HCT116 (cell line): ENCODE results near the gene HSFX4. TPM values are rescaled to one million over a fixed set of nuclear protein-coding genes. Genes with fewer than 3 reads are reported as not detected.

Source experiments
- ATAC-seq: fragments of 200-7000 bp; cut with Tn5 transposase; 2 replicates; pipeline ENCODE4 v1.9.1; 2020; ENCODE audit warnings: mild to moderate bottlenecking, moderate library complexity
- BruUV-seq: library from RNA; stranded (reverse); fragments of 400-500 nt; replicated peaks from 2 replicates; lab custom pipeline; 2021; lab: Mats Ljungman, UMichigan
- CTCF ChIA-PET: fragments of 300-600 bp; sonication (Branson Sonifier 250); formaldehyde crosslinking; loops from one replicate; lab custom pipeline; 2021; ENCODE audit warnings: antibody characterized with exemption; lab: Charles Lee
- POLR2A ChIA-PET: fragments of 300-600, 350-600 bp; sonication (Branson Sonifier 250); formaldehyde crosslinking; loops from one replicate; lab custom pipeline; 2021; ENCODE audit warnings: antibody characterized with exemption; lab: Charles Lee
- RAD21 ChIA-PET, 2 experiments: fragments of 300-600 bp; sonication (Branson Sonifier 250); formaldehyde crosslinking; loops; one replicate each; lab custom pipeline; 2023; ENCODE audit warnings: low total read pairs in 2 of 2; ENCODE audit not compliant: uncharacterized antibody in 2 of 2, unreplicated experiment in 2 of 2, low non-redundant PET in 1 of 2; lab: Charles Lee
- DNase-seq: peaks from one replicate; pipeline ENCODE4 v3.0.0-alpha.2; 2010; ENCODE audit warnings: low read depth, low spot score
- H2AFZ ChIP-seq: fragments of 200-600 bp; shearing (Covaris generic), sonication (generic); 2 replicates; pipeline ENCODE4 v1.6.1; 2017; ENCODE audit warnings: low read depth, mixed run types, mixed read lengths, antibody characterized with exemption, low read length; ENCODE audit not compliant: poor library complexity, severe bottlenecking
- H3K27ac ChIP-seq: 2 replicates; pipeline ENCODE4 v1.5.1; 2012; ENCODE audit warnings: low read depth, low read length
- H3K27me3 ChIP-seq: fragments of 200-600 bp; sonication (generic); 2 replicates; pipeline ENCODE4 v1.6.1; 2016; ENCODE audit warnings: mixed run types, low read length, mixed read lengths; ENCODE audit not compliant: insufficient read depth
- H3K36me3 ChIP-seq, 2 experiments: fragments of 200-500 bp in 1 of 2; fragments of 200-600 bp in 1 of 2; sonication (Bioruptor generic) in 1 of 2; sonication (generic) in 1 of 2; 2 replicates each; pipeline versions ENCODE4 v1.5.1 to v1.6.1; 2014 to 2016; ENCODE audit warnings: low read length in 2 of 2, inconsistent platforms in 1 of 2, mixed read lengths in 1 of 2, mixed run types in 1 of 2; ENCODE audit not compliant: insufficient read depth in 2 of 2, control insufficient read depth in 1 of 2
- H3K4me1 ChIP-seq, 2 experiments: fragments of 200-600 bp in 1 of 2; sonication (generic) in 1 of 2; 2 replicates each; pipeline versions ENCODE4 v1.5.1 to v1.6.1; 2012 to 2017; ENCODE audit warnings: low read length in 2 of 2, inconsistent platforms in 1 of 2, mild to moderate bottlenecking in 1 of 2, mixed read lengths in 1 of 2, mixed run types in 1 of 2, moderate library complexity in 1 of 2; ENCODE audit not compliant: insufficient read depth in 2 of 2, control insufficient read depth in 1 of 2
- H3K4me2 ChIP-seq: fragments of 200-600 bp; sonication (generic); 2 replicates; pipeline ENCODE4 v1.6.1; 2017; ENCODE audit warnings: mixed run types, low read length, mixed read lengths
- H3K4me3 ChIP-seq, 2 experiments: fragments of 200-600 bp in 1 of 2; sonication (generic) in 1 of 2; replicated peaks in 1 of 2; 2 replicates each; pipeline ENCODE4 v1.5.1; 2011 to 2016; ENCODE audit warnings: low read length in 2 of 2, control low read depth in 1 of 2, low read depth in 1 of 2, mild to moderate bottlenecking in 1 of 2, mixed read lengths in 1 of 2, mixed run types in 1 of 2
- H3K79me2 ChIP-seq: fragments of 200-600 bp; sonication (generic); 2 replicates; pipeline ENCODE4 v1.6.1; 2017; ENCODE audit warnings: mild to moderate bottlenecking, mixed run types, low read length, moderate library complexity, mixed read lengths; ENCODE audit not compliant: insufficient read depth
- H3K9ac ChIP-seq: fragments of 200-600 bp; sonication (generic); 2 replicates; pipeline ENCODE4 v1.6.1; 2016; ENCODE audit warnings: low read length, mixed read lengths
- H3K9me2 ChIP-seq: fragments of 200-600 bp; sonication (generic), shearing (Covaris generic); 2 replicates; pipeline ENCODE4 v1.6.1; 2017; ENCODE audit warnings: mixed run types, mild to moderate bottlenecking, moderate library complexity; ENCODE audit not compliant: insufficient read depth
- H3K9me3 ChIP-seq, 2 experiments: fragments of 200-500 bp in 1 of 2; fragments of 200-600 bp in 1 of 2; sonication (Bioruptor generic) in 1 of 2; sonication (generic) in 1 of 2; 2 replicates each; pipeline ENCODE4 v1.6.1; 2014 to 2017; ENCODE audit warnings: low read length in 2 of 2, mixed read lengths in 2 of 2, inconsistent platforms in 1 of 2, low read depth in 1 of 2, mild to moderate bottlenecking in 1 of 2, mixed run types in 1 of 2, moderate library complexity in 1 of 2; ENCODE audit not compliant: control insufficient read depth in 1 of 2, insufficient read depth in 1 of 2
- H4K20me1 ChIP-seq: fragments of 200-600 bp; sonication (generic), shearing (Covaris generic); 2 replicates; pipeline ENCODE4 v1.6.1; 2017; ENCODE audit warnings: mixed run types, mild to moderate bottlenecking, moderate library complexity; ENCODE audit not compliant: insufficient read depth
- CEBPB ChIP-seq: IDR thresholded peaks from 2 replicates; pipeline ENCODE4 v1.6.1; 2012; ENCODE audit warnings: low read depth
- EZH2 ChIP-seq: fragments of 200-600 bp; sonication (generic); IDR thresholded peaks from 2 replicates; pipeline ENCODE4 v1.6.1; 2017; ENCODE audit warnings: antibody characterized with exemption, mixed run types
- FOSL1 ChIP-seq: IDR thresholded peaks from 2 replicates; pipeline ENCODE4 v1.6.1; 2012; ENCODE audit warnings: low read depth
- JUND ChIP-seq: IDR thresholded peaks from 2 replicates; pipeline ENCODE4 v1.6.1; 2012
- POLR2AphosphoS5 ChIP-seq: IDR thresholded peaks from 2 replicates; pipeline ENCODE4 v1.6.1; 2011; ENCODE audit warnings: mild to moderate bottlenecking, low read depth, low read length, moderate library complexity
- SP1 ChIP-seq: IDR thresholded peaks from 2 replicates; pipeline ENCODE4 v1.6.1; 2012; ENCODE audit warnings: low read depth
- TCF7L2 ChIP-seq: IDR thresholded peaks from 2 replicates; pipeline ENCODE4 v1.7.0; 2011; ENCODE audit warnings: borderline replicate concordance, inconsistent platforms; ENCODE audit not compliant: insufficient read depth, insufficient read length; ENCODE audit errors: extremely low read depth
- intact Hi-C: fragments of 100-400 bp; cut with micrococcal nuclease; formaldehyde crosslinking; loops from 2 replicates; pipeline ENCODE4 v1.10.0; 2022
- total RNA-seq: library from RNA; stranded (reverse); gene quantifications from one replicate; pipeline ENCODE4 v1.2.1, GENCODE V29; 2021; ENCODE audit not compliant: unreplicated experiment
- TF ChIP-seq, protein P1 (sequence below): IDR thresholded peaks from 2 replicates; pipeline ENCODE4 v1.6.1; 2012; ENCODE audit warnings: low read depth
- TF ChIP-seq, protein P2 (sequence below): IDR thresholded peaks from 2 replicates; pipeline ENCODE4 v1.6.1; 2011; ENCODE audit warnings: mild to moderate bottlenecking, low read length, moderate library complexity; ENCODE audit not compliant: insufficient replicate concordance; ENCODE audit errors: extremely low read depth

Gene HSFX4
- total RNA-seq, 1 experiment from 2014 or later: not detected

DNA sequence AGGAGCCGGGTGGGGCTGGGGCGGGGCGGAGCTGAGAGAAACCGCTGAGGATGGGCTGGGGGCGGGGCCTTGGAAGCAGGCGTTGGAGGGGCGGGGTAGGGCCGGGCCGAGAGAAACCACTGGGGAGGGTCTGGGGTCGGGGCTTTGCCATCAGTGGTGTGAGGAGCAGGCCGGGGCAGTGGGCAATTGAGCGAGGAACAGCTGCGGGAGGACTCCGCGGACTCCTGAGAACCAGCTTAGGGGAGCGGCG is 10.2 kb downstream of the HSFX4 start:
- peaks cover 0 to 9% of the 10 kb centered on the region in 2 experiments; a peak in 1 of 4 replicates for H3K4me1 ChIP-seq
- ChIA-PET CTCF (interaction anchor here (0.9 to 1.6 kb wide), 4 partner anchors 10 to 547 kb away, joined by 3 to 4 read pairs (median 4); no protein-coding TSS in a partner anchor), POLR2A (interaction anchor here (1.0 kb wide), 1 partner anchor 9 kb away, joined by 3 read pairs; no protein-coding TSS in a partner anchor), RAD21 (interaction anchor here in 1 of 2 experiments (1.1 kb wide), 1 partner anchor 424 kb away, joined by 3 read pairs; the partner anchor contains the start of gene MAMLD1)
- no TSS peak for BruUV-seq
- intact Hi-C loops: loop anchor here (5.0 kb wide), 1 partner anchor 958 kb away; the partner anchor contains the start of gene CD99L2
- peak overlapping the region; percentile 80 for H3K27ac ChIP-seq
- no peak overlapping the region for H2AFZ ChIP-seq
- no peaks in the 10 kb centered on the region for H3K27me3 ChIP-seq
- no peaks in the 10 kb centered on the region for H4K20me1 ChIP-seq
- H3K79me2 ChIP-seq: peaks cover 10% of the 10 kb centered on the region; the same call in 1 of the 2 replicates
- ATAC-seq (peak; percentile 43; the same call in 1 of the 2 replicates), DNase-seq (no peak)
- no peaks in the 10 kb centered on the region for H3K9me3 ChIP-seq
- peak overlapping the region; percentile 74 for H3K4me2 ChIP-seq
- H3K4me3 ChIP-seq: peak overlapping the region; percentile 44 to 55
- no peaks in the 10 kb centered on the region for H3K9me2 ChIP-seq
- H3K9ac ChIP-seq: peak overlapping the region; percentile 65
- H3K36me3 ChIP-seq: no peaks in the 10 kb centered on the region; a peak in 1 of 4 replicates
- TF ChIP-seq JUND (no peak), POLR2AphosphoS5 (no peak), SP1 (no peak), TCF7L2 (no peak), FOSL1 (no peak), EZH2 (no peak), CEBPB (no peak)
- TF ChIP-seq, protein P1, sequence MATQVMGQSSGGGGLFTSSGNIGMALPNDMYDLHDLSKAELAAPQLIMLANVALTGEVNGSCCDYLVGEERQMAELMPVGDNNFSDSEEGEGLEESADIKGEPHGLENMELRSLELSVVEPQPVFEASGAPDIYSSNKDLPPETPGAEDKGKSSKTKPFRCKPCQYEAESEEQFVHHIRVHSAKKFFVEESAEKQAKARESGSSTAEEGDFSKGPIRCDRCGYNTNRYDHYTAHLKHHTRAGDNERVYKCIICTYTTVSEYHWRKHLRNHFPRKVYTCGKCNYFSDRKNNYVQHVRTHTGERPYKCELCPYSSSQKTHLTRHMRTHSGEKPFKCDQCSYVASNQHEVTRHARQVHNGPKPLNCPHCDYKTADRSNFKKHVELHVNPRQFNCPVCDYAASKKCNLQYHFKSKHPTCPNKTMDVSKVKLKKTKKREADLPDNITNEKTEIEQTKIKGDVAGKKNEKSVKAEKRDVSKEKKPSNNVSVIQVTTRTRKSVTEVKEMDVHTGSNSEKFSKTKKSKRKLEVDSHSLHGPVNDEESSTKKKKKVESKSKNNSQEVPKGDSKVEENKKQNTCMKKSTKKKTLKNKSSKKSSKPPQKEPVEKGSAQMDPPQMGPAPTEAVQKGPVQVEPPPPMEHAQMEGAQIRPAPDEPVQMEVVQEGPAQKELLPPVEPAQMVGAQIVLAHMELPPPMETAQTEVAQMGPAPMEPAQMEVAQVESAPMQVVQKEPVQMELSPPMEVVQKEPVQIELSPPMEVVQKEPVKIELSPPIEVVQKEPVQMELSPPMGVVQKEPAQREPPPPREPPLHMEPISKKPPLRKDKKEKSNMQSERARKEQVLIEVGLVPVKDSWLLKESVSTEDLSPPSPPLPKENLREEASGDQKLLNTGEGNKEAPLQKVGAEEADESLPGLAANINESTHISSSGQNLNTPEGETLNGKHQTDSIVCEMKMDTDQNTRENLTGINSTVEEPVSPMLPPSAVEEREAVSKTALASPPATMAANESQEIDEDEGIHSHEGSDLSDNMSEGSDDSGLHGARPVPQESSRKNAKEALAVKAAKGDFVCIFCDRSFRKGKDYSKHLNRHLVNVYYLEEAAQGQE: no peak
- TF ChIP-seq, protein P2, sequence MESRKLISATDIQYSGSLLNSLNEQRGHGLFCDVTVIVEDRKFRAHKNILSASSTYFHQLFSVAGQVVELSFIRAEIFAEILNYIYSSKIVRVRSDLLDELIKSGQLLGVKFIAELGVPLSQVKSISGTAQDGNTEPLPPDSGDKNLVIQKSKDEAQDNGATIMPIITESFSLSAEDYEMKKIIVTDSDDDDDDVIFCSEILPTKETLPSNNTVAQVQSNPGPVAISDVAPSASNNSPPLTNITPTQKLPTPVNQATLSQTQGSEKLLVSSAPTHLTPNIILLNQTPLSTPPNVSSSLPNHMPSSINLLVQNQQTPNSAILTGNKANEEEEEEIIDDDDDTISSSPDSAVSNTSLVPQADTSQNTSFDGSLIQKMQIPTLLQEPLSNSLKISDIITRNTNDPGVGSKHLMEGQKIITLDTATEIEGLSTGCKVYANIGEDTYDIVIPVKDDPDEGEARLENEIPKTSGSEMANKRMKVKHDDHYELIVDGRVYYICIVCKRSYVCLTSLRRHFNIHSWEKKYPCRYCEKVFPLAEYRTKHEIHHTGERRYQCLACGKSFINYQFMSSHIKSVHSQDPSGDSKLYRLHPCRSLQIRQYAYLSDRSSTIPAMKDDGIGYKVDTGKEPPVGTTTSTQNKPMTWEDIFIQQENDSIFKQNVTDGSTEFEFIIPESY: no peak
